Lower leg skin (tissue), 3 donors: Measurements from ENCODE around the gene PRSS12.

Experiments used
- CTCF ChIP-seq, 3 donors: fragments of 450-650 bp; IDR thresholded peaks; one replicate each; pipeline ENCODE4 v1.5.1; 2016; ENCODE audit warnings: antibody characterized with exemption in 3 of 3, mild to moderate bottlenecking in 3 of 3, moderate library complexity in 2 of 3
- POLR2A ChIP-seq, 2 donors: fragments of 450-650 bp; IDR thresholded peaks; one replicate each; pipeline ENCODE4 v1.6.1; 2016 to 2017; ENCODE audit warnings: antibody characterized with exemption in 2 of 2, mild to moderate bottlenecking in 1 of 2, moderate library complexity in 1 of 2

GRCh38 chr4:118356731-118357130 lies 3.9 kb upstream of the PRSS12 start:
- TF ChIP-seq POLR2A (IDR thresholded peaks at IDR 0.05) = no peak
- TF ChIP-seq CTCF (IDR thresholded peaks at IDR 0.05) = no peak
